ENCODE results near the gene HTR3C.
A peak's percentile ranks its signal among the peaks of the same experiment; 100 is the strongest.

The HTR3C gene

GRCh38 chr3:184016169-184016570, 36.7 kb upstream of the HTR3C start:
- no peaks in the 10 kb centered on the region for H3K36me3 ChIP-seq (replicated peaks; ENCODE audit: low read depth, low read length)
- no peaks in the 10 kb centered on the region for H3K79me2 ChIP-seq (ENCODE audit: low read length)
- no peak overlapping the region for H3K27ac ChIP-seq (ENCODE audit: low read length)
- no peaks in the 10 kb centered on the region for H4K20me1 ChIP-seq (ENCODE audit: insufficient read depth, low read length)
- no peaks in the 10 kb centered on the region for H3K9me3 ChIP-seq (ENCODE audit: insufficient read depth, low read length)
- H3K9ac ChIP-seq (ENCODE audit: low read length): no peak overlapping the region
- TF ChIP-seq CTCF (IDR thresholded peaks at IDR 0.05; ENCODE audit: low read depth, low read length) (no peak), EZH2phosphoT487 (IDR thresholded peaks at IDR 0.05; ENCODE audit: low read depth) (no peak)
- no peak overlapping the region for H3K4me3 ChIP-seq (ENCODE audit: low read length)
- H3K27me3 ChIP-seq (ENCODE audit: low read depth, low read length): peaks cover 5% of the 10 kb centered on the region
- no peak overlapping the region for H3K4me2 ChIP-seq (ENCODE audit: low read length)
- H2AFZ ChIP-seq (ENCODE audit: low read depth, low read length): no peak overlapping the region
- H3K4me1 ChIP-seq (ENCODE audit: low read length): peaks cover 10% of the 10 kb centered on the region; the same call in 1 of the 2 replicates

- peak overlapping the region; percentile 66 for H3K9ac ChIP-seq (ENCODE audit: low read length)
- no peak overlapping the region for H3K27ac ChIP-seq (ENCODE audit: low read length)
- no peaks in the 10 kb centered on the region for H3K36me3 ChIP-seq (replicated peaks; ENCODE audit: low read depth, low read length)
- no peaks in the 10 kb centered on the region for H3K9me3 ChIP-seq (ENCODE audit: insufficient read depth, low read length)
- H2AFZ ChIP-seq (ENCODE audit: low read depth, low read length): peak overlapping the region; percentile 91
- peaks cover 5% of the 10 kb centered on the region for H3K27me3 ChIP-seq (ENCODE audit: low read depth, low read length)
- peak overlapping the region; percentile 95 for H3K4me2 ChIP-seq (ENCODE audit: low read length)
- no peaks in the 10 kb centered on the region for H4K20me1 ChIP-seq (ENCODE audit: insufficient read depth, low read length)
- TF ChIP-seq EZH2phosphoT487 (IDR thresholded peaks at IDR 0.05; ENCODE audit: low read depth) (no peak), CTCF (IDR thresholded peaks at IDR 0.05; ENCODE audit: low read depth, low read length) (peak; percentile 93)
- no peaks in the 10 kb centered on the region for H3K79me2 ChIP-seq (ENCODE audit: low read length)
- peak overlapping the region; percentile 88 for H3K4me3 ChIP-seq (ENCODE audit: low read length)
- H3K4me1 ChIP-seq (ENCODE audit: low read length): peaks cover 10% of the 10 kb centered on the region; the same call in 1 of the 2 replicates
These were observed 35.8 kb upstream of the HTR3C start for GRCh38 chr3:184016811-184017671.

GRCh38 chr3:184017672-184018423, 35.0 kb upstream of the HTR3C start, which contains the start of gene ABCC5:
Gene ABCC5, minus strand, starts transcription at chr3:184017884. Its CDS starts 3,492 bp downstream, at chr3:184014392.
- Histone ChIP-seq H3K27ac (ENCODE audit: low read length) (no peak within 1 kb of the TSS), H3K9ac (ENCODE audit: low read length) (peak within 1 kb of the TSS; percentile 66), H3K4me2 (ENCODE audit: low read length) (peak within 1 kb of the TSS; percentile 95), H3K4me3 (ENCODE audit: low read length) (peak within 1 kb of the TSS; percentile 88), H3K4me1 (ENCODE audit: low read length) (peaks cover 10% of the 10 kb centered on the region; the same call in 1 of the 2 replicates), H2AFZ (ENCODE audit: low read depth, low read length) (peak within 1 kb of the TSS; percentile 99), H3K36me3 (replicated peaks; ENCODE audit: low read depth, low read length) (no peaks in the 10 kb centered on the region), H3K9me3 (ENCODE audit: insufficient read depth, low read length) (no peaks in the 10 kb centered on the region), H4K20me1 (ENCODE audit: insufficient read depth, low read length) (no peaks in the 10 kb centered on the region), H3K79me2 (ENCODE audit: low read length) (no peaks in the 10 kb centered on the region), H3K27me3 (ENCODE audit: low read depth, low read length) (peaks cover 5% of the 10 kb centered on the region)
- TF ChIP-seq CTCF (IDR thresholded peaks at IDR 0.05; ENCODE audit: low read depth, low read length) (no peak), EZH2phosphoT487 (IDR thresholded peaks at IDR 0.05; ENCODE audit: low read depth) (no peak)
